ENCODE measurements around the gene NRXN3. TPM values are rescaled to one million over a fixed set of nuclear protein-coding genes. Genes with fewer than 3 reads are reported as not detected.
"Not testable (repeated sequence)": the region's sequence is repeated elsewhere in the genome, so short reads cannot be mapped to it uniquely, and the experiment has no call there.

The NRXN3 gene
- total RNA-seq, 1 donor = 0.27 TPM

DNA sequence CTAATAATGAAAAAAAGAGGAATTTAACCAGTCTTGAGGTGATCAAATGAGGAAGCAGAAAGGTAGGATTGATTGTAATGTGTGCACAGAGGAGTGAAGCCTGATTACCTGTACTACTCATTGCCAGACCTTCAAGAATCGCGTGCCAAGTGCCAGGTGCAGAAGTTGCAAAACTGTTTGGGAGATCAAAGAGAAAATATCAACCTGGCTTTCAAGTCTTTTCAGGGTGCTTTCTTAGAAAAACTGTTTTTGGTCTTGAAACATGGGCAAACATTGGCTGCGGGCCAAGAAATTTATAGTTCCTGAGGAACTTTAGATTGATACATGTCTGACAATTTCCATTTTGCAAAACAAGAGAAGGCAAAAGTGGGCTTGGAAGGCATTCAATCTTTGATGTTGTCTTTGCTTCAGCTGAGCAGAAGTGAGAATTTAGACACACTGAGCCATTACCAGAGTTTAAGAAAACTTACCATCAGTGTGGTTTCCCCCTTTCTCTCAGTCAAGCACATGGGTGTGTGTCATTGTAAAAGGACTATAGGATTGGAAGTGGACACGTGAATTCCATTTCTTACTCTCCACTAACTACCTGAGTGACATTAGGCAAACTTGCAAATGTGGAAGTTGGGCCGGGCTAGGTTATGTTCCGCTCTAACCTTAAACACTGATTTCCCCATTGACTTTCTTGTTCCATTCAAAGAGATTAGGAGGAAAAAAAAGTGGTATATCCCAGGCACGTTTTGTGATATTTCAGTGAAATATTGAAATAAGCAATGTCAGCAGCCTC, 1555.0 kb downstream of the NRXN3 start:
- DNase-seq (ENCODE audit: low read depth in 2 of 3, low spot score in 2 of 3) = no peak

GRCh38 chr14:79727900-79728299, 1557.7 kb downstream of the NRXN3 start:
- DNase-seq (ENCODE audit: low read depth in 2 of 3, low spot score in 2 of 3) = no peak

DNA sequence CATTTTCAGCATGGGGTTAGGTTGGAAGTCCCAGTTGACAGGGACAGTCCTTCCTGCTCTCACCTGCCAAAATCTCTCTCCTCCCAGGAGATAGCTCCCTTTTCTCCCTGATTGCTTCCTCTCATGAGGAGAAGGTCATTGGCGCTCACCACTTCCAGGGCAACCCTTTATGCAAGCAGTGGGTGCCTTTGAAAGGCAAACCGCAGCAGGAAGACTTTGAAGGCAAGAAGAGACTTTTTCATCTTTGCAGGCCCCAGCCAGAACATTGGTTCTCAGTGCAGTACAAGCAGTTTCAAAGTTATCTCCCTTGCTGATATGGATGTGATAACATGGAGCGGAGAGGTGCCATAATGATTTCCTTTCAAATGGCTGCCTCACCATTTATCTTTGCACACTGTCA, 1558.2 kb downstream of the NRXN3 start:
- DNase-seq (ENCODE audit: low read depth in 2 of 3, low spot score in 2 of 3) = no peak

DNA sequence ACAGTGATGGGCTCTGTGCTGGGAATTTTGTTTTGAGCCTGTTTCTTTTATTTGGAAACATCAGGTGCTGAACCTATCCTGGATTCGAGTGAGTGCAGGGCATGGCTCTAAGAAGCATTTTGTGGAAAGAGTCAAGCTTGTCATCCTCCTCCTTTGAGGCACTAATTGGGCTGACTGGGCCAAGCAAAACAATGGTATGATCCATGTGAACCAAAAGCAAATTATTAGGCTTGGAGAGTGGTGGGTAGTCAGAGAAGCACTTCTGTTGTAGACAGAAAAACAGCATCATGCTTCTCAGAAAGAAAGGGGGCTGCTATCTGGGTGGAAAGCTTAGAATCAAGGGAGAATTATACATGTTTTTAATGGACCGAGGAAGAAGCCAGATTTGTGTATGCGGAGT, 1559.6 kb downstream of the NRXN3 start:
- DNase-seq (ENCODE audit: low read depth in 2 of 3, low spot score in 2 of 3) = no peak

DNA sequence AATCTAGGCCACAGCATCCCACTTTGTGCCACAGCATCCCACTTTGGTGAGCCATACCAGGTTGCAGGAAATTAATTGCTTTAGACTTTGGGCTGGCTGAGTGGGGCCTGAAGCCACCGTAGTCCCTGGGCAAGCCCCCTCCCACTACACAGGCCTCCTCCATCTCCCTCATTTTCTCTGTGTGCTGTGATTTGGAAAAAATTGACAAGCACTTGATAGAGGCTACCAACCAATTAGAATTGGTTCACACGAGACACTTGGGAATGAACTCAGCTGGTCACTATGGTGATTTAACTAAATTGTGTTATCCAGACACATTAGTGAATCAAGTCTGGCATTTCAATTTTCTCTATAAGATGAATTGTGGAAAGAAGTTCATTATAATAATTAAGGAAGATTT, 1560.0 kb downstream of the NRXN3 start:
- DNase-seq (ENCODE audit: low read depth in 2 of 3, low spot score in 2 of 3) = no peak

DNA sequence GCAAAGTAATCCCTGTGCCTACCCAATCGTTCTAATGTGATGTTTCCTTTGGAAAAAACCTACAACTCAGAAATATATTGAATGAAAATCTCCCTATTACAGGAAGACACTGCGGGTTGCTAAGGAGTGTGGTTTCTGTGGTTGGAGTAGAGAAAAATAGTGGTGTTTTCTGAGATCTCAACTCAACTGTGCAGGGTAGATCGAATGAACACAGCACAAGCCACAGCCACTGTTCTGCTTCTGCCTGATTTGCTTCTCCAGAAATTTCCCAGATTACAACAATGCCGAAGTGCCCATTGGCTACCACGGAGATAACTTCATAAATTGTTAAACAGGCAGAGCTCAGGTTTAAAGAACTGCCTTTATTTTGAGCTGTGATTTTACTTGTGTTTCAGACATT, 1560.8 kb downstream of the NRXN3 start:
- DNase-seq (ENCODE audit: low read depth in 2 of 3, low spot score in 2 of 3) = peak in 2 of 3 donors; percentile 1 to 31

GRCh38 chr14:79732911-79733655, 1562.9 kb downstream of the NRXN3 start:
- DNase-seq (ENCODE audit: low read depth in 2 of 3, low spot score in 2 of 3) = no peak

DNA sequence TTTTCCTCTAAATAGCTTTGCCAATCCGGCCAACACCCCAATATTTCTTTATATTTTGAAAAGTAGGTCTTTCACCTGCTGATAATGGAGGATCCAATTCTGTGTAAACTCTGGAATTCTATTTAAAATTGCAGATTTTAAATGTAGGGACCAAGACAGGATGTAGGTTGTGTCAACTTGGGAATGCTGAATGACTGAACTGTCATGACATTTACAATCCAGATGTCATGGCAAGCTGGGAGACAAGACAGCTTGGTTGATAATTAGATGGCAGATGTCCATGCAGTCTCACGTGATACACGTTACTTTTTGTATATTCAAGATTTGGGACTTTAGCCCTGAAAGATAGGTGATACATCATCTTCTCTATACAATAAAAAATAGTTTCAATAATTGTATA, 1564.0 kb downstream of the NRXN3 start:
- no peak for DNase-seq (ENCODE audit: low read depth in 2 of 3, low spot score in 2 of 3)

- DNase-seq (ENCODE audit: low read depth in 2 of 3, low spot score in 2 of 3) = no peak
Observed at GRCh38 chr14:79734656-79735055, 1564.5 kb downstream of the NRXN3 start.

GRCh38 chr14:79735121-79735520, 1564.9 kb downstream of the NRXN3 start:
- DNase-seq (ENCODE audit: low read depth in 2 of 3, low spot score in 2 of 3) = no peak

GRCh38 chr14:79740066-79740601, 1570.0 kb downstream of the NRXN3 start:
- DNase-seq (ENCODE audit: low read depth in 2 of 3, low spot score in 2 of 3) = no peak

- no peak for DNase-seq (ENCODE audit: low read depth in 2 of 3, low spot score in 2 of 3)
Observed at GRCh38 chr14:79742142-79742541, 1572.0 kb downstream of the NRXN3 start.

DNA sequence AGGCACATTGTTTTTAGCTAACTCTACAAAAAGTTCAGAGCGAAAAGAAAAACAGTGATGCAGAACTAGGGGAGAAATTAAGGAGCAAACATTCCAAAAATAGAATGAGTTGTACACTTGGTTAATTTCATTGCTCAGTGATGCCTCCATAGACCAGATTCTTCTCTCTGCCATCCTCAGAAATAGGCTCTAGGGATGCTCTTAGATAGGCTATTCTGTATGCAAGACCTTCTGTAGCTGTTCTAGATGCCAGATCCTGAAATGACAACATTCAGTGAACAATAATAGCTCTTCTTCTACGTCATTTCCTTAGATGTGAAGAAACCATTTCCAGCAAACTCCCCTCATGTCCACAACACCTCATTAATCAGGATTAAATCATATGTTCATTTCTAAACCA, 1574.9 kb downstream of the NRXN3 start:
- DNase-seq (ENCODE audit: low read depth in 2 of 3, low spot score in 2 of 3) = no peak

DNA sequence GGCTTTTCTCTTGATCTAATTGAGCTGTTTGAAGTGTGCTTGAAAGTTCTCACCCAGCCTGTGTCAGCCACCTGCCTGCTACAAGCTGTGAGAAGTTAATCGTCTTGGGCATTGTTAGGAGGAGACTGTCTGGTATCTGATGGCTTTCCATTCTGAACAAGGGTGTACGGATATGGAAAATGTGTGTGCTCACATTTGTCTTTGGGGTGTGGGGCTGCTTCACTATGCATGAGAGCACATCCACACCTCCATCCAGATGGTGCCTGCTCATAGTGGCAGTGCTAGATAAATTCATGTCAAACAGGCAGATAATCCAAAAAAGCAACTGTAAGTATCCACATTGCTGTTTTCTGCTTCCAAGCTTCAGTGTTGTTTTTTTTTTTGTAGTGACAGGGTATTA, 1578.9 kb downstream of the NRXN3 start:
- no peak for DNase-seq (ENCODE audit: low read depth in 2 of 3, low spot score in 2 of 3)

GRCh38 chr14:79758985-79759384, 1588.8 kb downstream of the NRXN3 start:
- DNase-seq (ENCODE audit: low read depth in 2 of 3, low spot score in 2 of 3) = no peak

- no peak for DNase-seq (ENCODE audit: low read depth in 2 of 3, low spot score in 2 of 3)
Observed at GRCh38 chr14:79764323-79764722, 1594.2 kb downstream of the NRXN3 start.

DNA sequence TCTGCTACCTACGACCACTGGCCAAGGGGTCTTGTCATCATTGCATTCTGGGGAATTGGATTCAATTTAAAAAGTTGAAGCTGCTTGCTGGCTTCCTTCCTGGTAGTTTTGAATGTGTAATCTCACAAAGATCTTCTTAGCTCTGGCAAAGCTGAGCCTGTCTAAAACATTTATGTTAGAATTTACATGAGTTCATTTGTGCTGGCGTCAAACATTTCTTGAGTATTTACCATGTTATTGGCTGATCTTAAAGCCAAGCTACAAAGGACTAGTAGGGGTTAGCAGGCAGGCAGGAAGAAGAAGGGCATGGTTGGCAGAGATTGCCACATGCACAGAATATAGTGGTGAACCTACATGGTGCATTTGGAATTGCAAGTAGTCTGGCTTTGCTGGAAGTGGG, 1596.3 kb downstream of the NRXN3 start:
- no peak for DNase-seq (ENCODE audit: low read depth in 2 of 3, low spot score in 2 of 3)

GRCh38 chr14:79767251-79767650, 1597.1 kb downstream of the NRXN3 start:
- DNase-seq (ENCODE audit: low read depth in 2 of 3, low spot score in 2 of 3) = no peak

DNA sequence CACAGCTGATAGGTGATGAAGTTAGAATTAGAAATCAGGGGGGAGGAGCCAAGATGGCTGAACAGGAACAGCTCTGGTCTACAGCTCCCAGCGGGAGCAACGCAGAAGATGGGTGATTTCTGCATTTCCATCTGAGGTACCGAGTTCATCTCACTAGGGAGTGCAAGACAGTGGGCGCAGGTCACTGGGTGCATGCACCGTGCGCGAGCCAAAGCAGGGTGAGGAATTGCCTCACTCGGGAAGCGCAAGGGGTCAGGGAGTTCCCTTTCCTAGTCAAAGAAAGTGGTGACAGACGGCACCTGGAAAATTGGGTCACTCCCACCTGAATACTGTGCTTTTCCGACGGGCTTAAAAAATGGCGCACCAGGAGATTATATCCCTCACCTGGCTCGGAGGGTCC, 1597.5 kb downstream of the NRXN3 start:
- not testable (repeated sequence) for DNase-seq (ENCODE audit: low read depth in 2 of 3, low spot score in 2 of 3)

DNA sequence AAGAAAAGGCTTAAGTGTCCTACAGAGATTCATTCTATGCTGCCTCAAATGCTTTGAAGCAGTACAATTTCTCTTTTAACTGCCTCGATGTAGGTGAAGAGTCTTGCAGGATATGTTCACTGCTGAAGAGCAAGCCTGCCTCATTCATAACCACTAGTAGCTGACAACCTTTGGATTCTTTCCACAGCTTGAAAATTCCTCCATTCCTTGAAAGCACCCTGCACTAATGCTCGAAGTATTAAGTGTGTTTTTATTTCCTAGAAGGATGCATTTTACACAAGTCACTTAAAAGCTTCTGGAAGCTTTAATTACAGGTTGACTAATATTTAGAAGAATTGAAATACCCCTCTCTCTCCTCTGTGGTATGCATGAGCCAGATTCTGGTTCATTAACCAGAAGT, 1611.7 kb downstream of the NRXN3 start:
- DNase-seq (ENCODE audit: low read depth in 2 of 3, low spot score in 2 of 3) = no peak

GRCh38 chr14:79783041-79783440, 1612.9 kb downstream of the NRXN3 start:
- no peak for DNase-seq (ENCODE audit: low read depth in 2 of 3, low spot score in 2 of 3)

- DNase-seq (ENCODE audit: low read depth in 2 of 3, low spot score in 2 of 3) = no peak
Observed at GRCh38 chr14:79786522-79786921, 1616.3 kb downstream of the NRXN3 start.
